T-helper 2 cell treated with Interferon-gamma antibody and Interleukin-4, amounts not matched to agents 100 ng/mL and 5 ng/mL, for 36 hours (primary cell): ENCODE results near the gene APOB. TPM values are rescaled to one million over a fixed set of nuclear protein-coding genes. Genes with fewer than 3 reads are reported as not detected.

Experiments used
- total RNA-seq: library from RNA; stranded (reverse); gene quantifications from 2 replicates; pipeline ENCODE4 v1.2.3, GENCODE V29; 2022

APOB gene
- total RNA-seq, 1 donor from 2014 or later = not detected

Other genes with a start within 250 kb of the APOB start
- gene LDAH, start 221.0 kb downstream of the APOB start, total RNA-seq = 31.3 and 33.6 TPM in 2 replicates
- not detected in 2 replicates for gene TDRD15, start 79.9 kb upstream of the APOB start, total RNA-seq